ENCODE measurements around the gene GPD1.

GRCh38 chr12:50147281-50147680 is 43.5 kb downstream of the GPD1 start:
- TF ChIP-seq CTCF (IDR thresholded peaks at IDR 0.05) (no peak), EZH2phosphoT487 (IDR thresholded peaks at IDR 0.05) (no peak)
